GM12878 (cell line): ENCODE results near the gene CDC42BPA. TPM values are rescaled to one million over a fixed set of nuclear protein-coding genes. Genes with fewer than 3 reads are reported as not detected.

Source experiments
- ATAC-seq: fragments of 200-7000 bp; cut with Tn5 transposase; 3 replicates; pipeline ENCODE4 v1.9.1; 2020; ENCODE audit warnings: mild to moderate bottlenecking, moderate library complexity
- BruUV-seq: library from RNA; stranded (reverse); fragments of 400-500 nt; replicated peaks from 2 replicates; lab custom pipeline; 2021; lab: Mats Ljungman, UMichigan
- CTCF ChIA-PET: fragments of 300-600 bp; sonication (Branson Sonifier 250); formaldehyde crosslinking; extraction: SDS; loops from one replicate; lab custom pipeline; 2021; ENCODE audit warnings: inconsistent platforms; lab: Yijun Ruan, JAX
- POLR2A ChIA-PET: fragments of 350-600 bp; formaldehyde crosslinking; extraction: SDS; loops from one replicate; lab custom pipeline; 2021; ENCODE audit warnings: inconsistent platforms; lab: Charles Lee
- RAD21 ChIA-PET: fragments of 300-600 bp; sonication (Branson Sonifier 250); formaldehyde crosslinking; loops from one replicate; lab custom pipeline; 2023; ENCODE audit warnings: antibody characterized with exemption; ENCODE audit not compliant: unreplicated experiment; lab: Charles Lee
- SMC1A ChIA-PET: fragments of 300-600 bp; sonication (Branson Sonifier 250); formaldehyde crosslinking; loops from one replicate; lab custom pipeline; 2023; ENCODE audit not compliant: unreplicated experiment, uncharacterized antibody; lab: Charles Lee
- DNase-seq: peaks from one replicate; pipeline ENCODE4 v3.0.0-alpha.2; 2011; ENCODE audit warnings: low read depth, low spot score
- FAIRE-seq: peaks from 3 replicates; lab custom pipeline; 2011; peaks lifted over from hg19 to GRCh38; lab: Jason Lieb, UNC
- H2AFZ ChIP-seq: 2 replicates; pipeline ENCODE4 v1.6.0; 2011; ENCODE audit warnings: low read depth, low read length, control low read depth; ENCODE audit not compliant: control insufficient read depth
- H3K27ac ChIP-seq: 2 replicates; pipeline ENCODE4 v1.5.1; 2011; ENCODE audit warnings: control low read depth; ENCODE audit not compliant: control insufficient read depth, insufficient read depth
- H3K27me3 ChIP-seq, 2 experiments: replicated peaks in 1 of 2; 2 replicates each; pipeline versions ENCODE4 v1.6.0 to v1.6.1; 2011; ENCODE audit warnings: low read length in 1 of 2; ENCODE audit not compliant: control insufficient read depth in 2 of 2, insufficient read depth in 2 of 2
- H3K36me3 ChIP-seq, 2 experiments: 2 replicates each; pipeline ENCODE4 v1.5.1; 2011; ENCODE audit warnings: low read length in 1 of 2; ENCODE audit not compliant: control insufficient read depth in 2 of 2, insufficient read depth in 2 of 2
- H3K4me1 ChIP-seq: 2 replicates; pipeline ENCODE4 v1.6.1; 2011; ENCODE audit warnings: mild to moderate bottlenecking, low read length, moderate library complexity, mixed read lengths; ENCODE audit not compliant: control insufficient read depth, insufficient read depth
- H3K4me2 ChIP-seq: 2 replicates; pipeline ENCODE4 v1.6.0; 2011; ENCODE audit warnings: control low read depth; ENCODE audit not compliant: control insufficient read depth, insufficient read depth
- H3K4me3 ChIP-seq: fragments of 200-600 bp; sonication (generic); 2 replicates; pipeline ENCODE4 v1.5.1; 2016
- H3K79me2 ChIP-seq: 2 replicates; pipeline ENCODE4 v1.6.0; 2011; ENCODE audit warnings: low read length; ENCODE audit not compliant: control insufficient read depth, insufficient read depth
- H3K9ac ChIP-seq: 2 replicates; pipeline ENCODE4 v1.8.0; 2011; ENCODE audit warnings: low read length, control low read depth, mixed read lengths; ENCODE audit not compliant: control insufficient read depth, insufficient read depth
- H3K9me3 ChIP-seq: replicated peaks from 3 replicates; pipeline ENCODE4 v1.5.1; 2011; ENCODE audit warnings: mild to moderate bottlenecking, low read length; ENCODE audit not compliant: control insufficient read depth, insufficient read depth
- H4K20me1 ChIP-seq: 2 replicates; pipeline ENCODE4 v1.6.0; 2011; ENCODE audit not compliant: control insufficient read depth, insufficient read depth
- CEBPZ ChIP-seq: fragments of 150-350 bp; IDR thresholded peaks from 2 replicates; pipeline ENCODE4 v1.6.1; 2016; ENCODE audit warnings: low read depth, low read length
- HDGF ChIP-seq: fragments of 450-650 bp; IDR thresholded peaks from 2 replicates; pipeline ENCODE4 v1.6.1; 2016; ENCODE audit warnings: antibody characterized with exemption
- IRF3 ChIP-seq: fragments of 450-650 bp; IDR thresholded peaks from 2 replicates; pipeline ENCODE4 v1.6.1; 2014; ENCODE audit warnings: mild to moderate bottlenecking
- IRF5 ChIP-seq: fragments of 450-650 bp; IDR thresholded peaks from 2 replicates; pipeline ENCODE4 v1.6.1; 2017; ENCODE audit warnings: borderline replicate concordance
- PML ChIP-seq: IDR thresholded peaks from 2 replicates; pipeline ENCODE4 v1.6.1; 2012; ENCODE audit warnings: low read length, inconsistent platforms
- RAD21 ChIP-seq: IDR thresholded peaks from 2 replicates; pipeline ENCODE4 v1.6.1; 2011; ENCODE audit warnings: mild to moderate bottlenecking, low read depth, low read length, moderate library complexity; ENCODE audit not compliant: insufficient read depth
- RBBP5 ChIP-seq: fragments of 200-600 bp; sonication (generic); conservative IDR thresholded peaks from 2 replicates; pipeline ENCODE4 v1.6.1; 2016
- SIX5 ChIP-seq: IDR thresholded peaks from 2 replicates; pipeline ENCODE4 v1.6.1; 2011; ENCODE audit warnings: mild to moderate bottlenecking, low read depth, low read length, moderate library complexity; ENCODE audit not compliant: severe bottlenecking
- SMAD5 ChIP-seq: IDR thresholded peaks from 2 replicates; pipeline ENCODE4 v1.6.1; 2016; ENCODE audit warnings: antibody characterized with exemption, low read depth
- SREBF1 ChIP-seq: IDR thresholded peaks from 2 replicates; pipeline ENCODE4 v1.6.1; 2012; ENCODE audit warnings: mild to moderate bottlenecking, low read length
- STAT1 ChIP-seq: fragments of 450-650 bp; conservative IDR thresholded peaks from 2 replicates; pipeline ENCODE4 v1.6.1; 2014; ENCODE audit warnings: antibody characterized with exemption, mild to moderate bottlenecking
- TCF7 ChIP-seq: IDR thresholded peaks from 2 replicates; pipeline ENCODE4 v1.6.1; 2014; ENCODE audit warnings: antibody characterized with exemption, borderline replicate concordance
- ZNF687 ChIP-seq: fragments of 450-650 bp; IDR thresholded peaks from 2 replicates; pipeline ENCODE4 v1.6.1; 2017; ENCODE audit warnings: mild to moderate bottlenecking, moderate library complexity
- WGBS: methylation state at CpG from one replicate; pipeline ENCODE4 v1.1.6; 2016; ENCODE audit warnings: low lambda C conversion rate; ENCODE audit not compliant: insufficient replicate concordance, insufficient coverage; ENCODE audit errors: missing lambda C conversion rate; 5-methylcytosine and 5-hydroxymethylcytosine counted together
- in situ Hi-C: fragments of 300-500 bp; cut with MboI; formaldehyde crosslinking; loops from 9 replicates; pipeline ENCODE4 v1.14.3; 2018; ENCODE audit warnings: mixed read lengths
- intact Hi-C: fragments of 100-400 bp; cut with micrococcal nuclease; formaldehyde crosslinking; loops from one replicate; pipeline ENCODE4 v1.14.2; 2022; ENCODE audit not compliant: unreplicated experiment
- polyA plus RNA-seq, 11 experiments: library from polyadenylated mRNA; depleted of rRNA in 4 of 11; unstranded in 6 of 11; stranded (reverse) in 5 of 11; fragments of >200 nt; fragmentation: Nextera tagmentation in 4 of 11; fragmentation: Illumina TruSeq in 1 of 11; extraction: Ambion mirVana in 4 of 11; extraction: Trizol in 1 of 11; gene quantifications; 1 replicate in 1 of 11; 2 replicates in 10 of 11; pipeline versions ENCODE4 v1.2.1 to v1.2.3, GENCODE V29; 2011 to 2016; ENCODE audit warnings: inconsistent platforms in 2 of 11, missing spikeins in 2 of 11, low read depth in 1 of 11
- total RNA-seq, 4 experiments: library from RNA; depleted of rRNA in 3 of 4; stranded (reverse); fragments of >200 nt in 3 of 4; fragmentation: Illumina TruSeq in 1 of 4; extraction: Trizol in 1 of 4; gene quantifications; 2 replicates each; pipeline versions ENCODE4 v1.2.1 to v1.2.3, GENCODE V29; 2013 to 2021

CDC42BPA gene
- total and polyA plus RNA-seq, 10 of the 15 experiments (the other 5 are each of a cell fraction or from before 2014, with no cell fraction given): 0.02 to 0.52 (median 0.10) TPM

GRCh38 chr1:227321035-227321434 is 2.7 kb upstream of the CDC42BPA start:
- Histone ChIP-seq H3K4me1 (no peaks in the 10 kb centered on the region), H3K79me2 (no peaks in the 10 kb centered on the region), H3K36me3 (no peaks in the 10 kb centered on the region), H3K4me3 (no peak overlapping the region), H2AFZ (no peak overlapping the region), H3K27ac (no peak overlapping the region), H3K27me3 (peaks cover 2 to 15% of the 10 kb centered on the region in 2 experiments; a peak in 3 of 4 replicates), H3K9ac (no peak overlapping the region), H3K4me2 (no peak overlapping the region), H3K9me3 (no peaks in the 10 kb centered on the region), H4K20me1 (no peaks in the 10 kb centered on the region)
- 0% methylated on average over 2 of the region's 2 CpGs for WGBS
- ATAC-seq: no peak
- CTCF ChIA-PET: no interaction called here
- POLR2A ChIA-PET: no interaction called here
- TF ChIP-seq RAD21 (no peak), TCF7 (no peak), SREBF1 (no peak), STAT1 (no peak), SIX5 (no peak), ZNF687 (no peak), IRF3 (no peak), CEBPZ (no peak), HDGF (no peak), SMAD5 (no peak), PML (no peak), IRF5 (no peak), RBBP5 (no peak)
- in situ Hi-C loops: no loop called here
- DNase-seq: no peak
- SMC1A ChIA-PET: no interaction called here
- RAD21 ChIA-PET: no interaction called here
- no TSS peak for BruUV-seq
- no peak for FAIRE-seq
- intact Hi-C loops: no loop called here
